ENCODE results near the gene PCDH10.

- TF ChIP-seq EP300 (IDR thresholded peaks at IDR 0.05) (no peak), CTCF (IDR thresholded peaks at IDR 0.05) (no peak), POLR2A (IDR thresholded peaks at IDR 0.05) (no peak)
Observed at GRCh38 chr4:133102043-133102442, 47.1 kb upstream of the PCDH10 start.
